K562 (cell line): ENCODE measurements around the gene USPL1. TPM values are rescaled to one million over a fixed set of nuclear protein-coding genes. Genes with fewer than 3 reads are reported as not detected.
A peak's percentile ranks its signal among the peaks of the same experiment; 100 is the strongest.

Source experiments
- CREB1 ChIP-seq, 2 experiments: sonication (generic) in 1 of 2; formaldehyde crosslinking in 1 of 2; IDR thresholded peaks; 2 replicates each; pipeline versions ENCODE4 v1.6.1 to v1.8.0; 2012 to 2022; ENCODE audit warnings: inconsistent platforms in 1 of 2, mild to moderate bottlenecking in 1 of 2, missing genetic modification reagents in 1 of 2, moderate library complexity in 1 of 2
- CTCFL ChIP-seq: IDR thresholded peaks from 2 replicates; pipeline ENCODE4 v1.6.1; 2011; ENCODE audit warnings: borderline replicate concordance, low read depth, mild to moderate bottlenecking, moderate library complexity, low read length; ENCODE audit not compliant: insufficient read depth, poor library complexity, severe bottlenecking
- E2F4 ChIP-seq: sonication (generic); formaldehyde crosslinking; IDR thresholded peaks from 2 replicates; pipeline ENCODE4 v1.8.0; 2022; ENCODE audit warnings: mild to moderate bottlenecking, low read depth, missing genetic modification reagents
- E4F1 ChIP-seq: fragments of 250-450 bp; sonication (Bioruptor Pico); IDR thresholded peaks from 2 replicates; pipeline ENCODE4 v1.5.0; 2021; ENCODE audit warnings: mild to moderate bottlenecking, borderline replicate concordance
- ERF ChIP-seq: fragments of 450-650 bp; formaldehyde crosslinking; IDR thresholded peaks from 2 replicates; pipeline ENCODE4 v1.4.0; 2020; ENCODE audit warnings: mild to moderate bottlenecking, mixed read lengths
- FOXJ3 ChIP-seq: sonication (generic); formaldehyde crosslinking; IDR thresholded peaks from 2 replicates; pipeline ENCODE4 v1.4.0; 2020; ENCODE audit warnings: mild to moderate bottlenecking, missing genetic modification reagents
- NKRF ChIP-seq: fragments of 450-650 bp; IDR thresholded peaks from 2 replicates; pipeline ENCODE4 v1.6.1; 2016; ENCODE audit warnings: borderline replicate concordance
- SREBF2 ChIP-seq: sonication (generic); formaldehyde crosslinking; IDR thresholded peaks from 2 replicates; pipeline ENCODE4 v1.4.0; 2020; ENCODE audit warnings: mild to moderate bottlenecking, missing genetic modification reagents
- TBP ChIP-seq: optimal IDR thresholded peaks from 2 replicates; pipeline ENCODE3; 2011; ENCODE audit warnings: low read depth, low read length, improper control_type of control experiment
- YBX1 ChIP-seq: fragments of 450-650 bp; IDR thresholded peaks from 2 replicates; pipeline ENCODE4 v1.7.1; 2016; ENCODE audit warnings: mild to moderate bottlenecking
- ZNF280B ChIP-seq: fragments of 250-450 bp; sonication (Bioruptor Pico); IDR thresholded peaks from 2 replicates; pipeline ENCODE4 v1.5.1; 2021; ENCODE audit warnings: mild to moderate bottlenecking
- ZNF431 ChIP-seq: sonication (generic); formaldehyde crosslinking; IDR thresholded peaks from 2 replicates; pipeline ENCODE4 v1.8.0; 2022; ENCODE audit warnings: mild to moderate bottlenecking, missing genetic modification reagents
- ZNF583 ChIP-seq: fragments of 250-450 bp; sonication (Bioruptor Pico); IDR thresholded peaks from 2 replicates; pipeline ENCODE4 v1.4.0; 2020
- polyA plus RNA-seq, 8 experiments: library from polyadenylated mRNA; depleted of rRNA in 4 of 8; stranded (reverse) in 5 of 8; unstranded in 3 of 8; fragments of >200 nt; fragmentation: Nextera tagmentation in 2 of 8; fragmentation: Illumina TruSeq in 1 of 8; extraction: Ambion mirVana in 2 of 8; extraction: Trizol in 1 of 8; gene quantifications; 2 replicates each; pipeline versions ENCODE4 v1.2.1 to v1.2.3, GENCODE V29; 2011 to 2014; ENCODE audit warnings: inconsistent platforms in 1 of 8, missing spikeins in 1 of 8
- total RNA-seq, 7 experiments: library from RNA; depleted of rRNA in 6 of 7; stranded (reverse); fragments of >200 nt in 6 of 7; fragmentation: Illumina TruSeq in 2 of 7; extraction: Trizol in 2 of 7; gene quantifications; 2 replicates each; pipeline versions ENCODE4 v1.2.1 to v1.2.3, GENCODE V29; 2011 to 2021; ENCODE audit warnings: low replicate concordance in 1 of 7

USPL1 gene
- total and polyA plus RNA-seq, 9 of the 15 experiments (the other 6 are each of a cell fraction or from before 2014, with no cell fraction given), result 5.5 to 18.0 (median 12.0) TPM

- TF ChIP-seq ZNF280B, result no peak
- TF ChIP-seq TBP, result peak; percentile 70
- TF ChIP-seq E2F4 (CRISPR knock-in tag), result 0 out of 2 replicates have a peak, but pooled peaks have one; percentile 16
- TF ChIP-seq NKRF, result peak; percentile 77; the same call in 1 of the 2 replicates
- TF ChIP-seq ZNF431 (CRISPR knock-in tag), result no peak
- peak; percentile 19 for TF ChIP-seq CTCFL
- no peak for TF ChIP-seq ERF (CRISPR knock-in tag)
- no peak for TF ChIP-seq YBX1
- no peak for TF ChIP-seq FOXJ3 (CRISPR knock-in tag)
- TF ChIP-seq SREBF2, result peak; percentile 68; the same call in 1 of the 2 replicates
- no peak for TF ChIP-seq E4F1
- no peak for TF ChIP-seq ZNF583 (CRISPR knock-in tag)
- TF ChIP-seq CREB1 (IDR thresholded peaks at IDR 0.05), result peak; percentile 89
- peak; percentile 92 for TF ChIP-seq CREB1 (CRISPR knock-in tag; IDR thresholded peaks at IDR 0.05)
These were observed at the start of gene USPL1 (continued) for GRCh38 chr13:30617315-30618185.
